ENCODE data around the gene HAX1.

Gene HAX1

GRCh38 chr1:154306151-154306550 lies 33.7 kb downstream of the HAX1 start:
- TF ChIP-seq CEBPB (IDR thresholded peaks at IDR 0.05) (no peak), TEAD4 (IDR thresholded peaks at IDR 0.05) (no peak), MAX (IDR thresholded peaks at IDR 0.05) (no peak), REST (IDR thresholded peaks at IDR 0.05; ENCODE audit: low read depth) (no peak), ZBTB7A (IDR thresholded peaks at IDR 0.05; ENCODE audit: low read depth) (no peak), EGR1 (IDR thresholded peaks at IDR 0.05) (no peak), FOXM1 (IDR thresholded peaks at IDR 0.05; ENCODE audit: borderline replicate concordance, low read depth) (no peak), RAD21 (IDR thresholded peaks at IDR 0.05; ENCODE audit: low read depth) (no peak), USF1 (IDR thresholded peaks at IDR 0.05) (no peak), YY1 (IDR thresholded peaks at IDR 0.05; ENCODE audit: low read depth) (no peak), NFIC (IDR thresholded peaks at IDR 0.05) (no peak), EP300 (IDR thresholded peaks at IDR 0.05; ENCODE audit: borderline replicate concordance) (no peak)

GRCh38 chr1:154313066-154313356 lies 40.6 kb downstream of the HAX1 start:
- TF ChIP-seq YY1 (IDR thresholded peaks at IDR 0.05; ENCODE audit: low read depth) (no peak), FOXM1 (IDR thresholded peaks at IDR 0.05; ENCODE audit: borderline replicate concordance, low read depth) (no peak), RAD21 (IDR thresholded peaks at IDR 0.05; ENCODE audit: low read depth) (no peak)

GRCh38 chr1:154316704-154317103 lies 44.3 kb downstream of the HAX1 start:
- TF ChIP-seq YY1 (IDR thresholded peaks at IDR 0.05; ENCODE audit: low read depth), result no peak
- no peak for TF ChIP-seq REST (IDR thresholded peaks at IDR 0.05; ENCODE audit: low read depth)
- TF ChIP-seq ZBTB7A (IDR thresholded peaks at IDR 0.05; ENCODE audit: low read depth), result no peak
- no peak for TF ChIP-seq TCF12 (IDR thresholded peaks at IDR 0.05; ENCODE audit: low read depth)
- TF ChIP-seq USF1 (IDR thresholded peaks at IDR 0.05), result no peak
- TF ChIP-seq EP300 (IDR thresholded peaks at IDR 0.05; ENCODE audit: borderline replicate concordance), result no peak

GRCh38 chr1:154318386-154318785 lies 46.0 kb downstream of the HAX1 start:
- TF ChIP-seq TEAD4 (IDR thresholded peaks at IDR 0.05) (no peak), MAX (IDR thresholded peaks at IDR 0.05) (no peak), YY1 (IDR thresholded peaks at IDR 0.05; ENCODE audit: low read depth) (no peak), CEBPB (IDR thresholded peaks at IDR 0.05) (no peak), REST (IDR thresholded peaks at IDR 0.05; ENCODE audit: low read depth) (no peak), FOXM1 (IDR thresholded peaks at IDR 0.05; ENCODE audit: borderline replicate concordance, low read depth) (no peak)

GRCh38 chr1:154320882-154321608 lies 48.6 kb downstream of the HAX1 start, which contains the start of gene AQP10:
Gene AQP10, plus strand, starts transcription at chr1:154321093. Its CDS starts 63 bp downstream, at chr1:154321156.
- TF ChIP-seq EP300 (IDR thresholded peaks at IDR 0.05; ENCODE audit: borderline replicate concordance), result no peak
- TF ChIP-seq MAX (IDR thresholded peaks at IDR 0.05), result no peak
- TF ChIP-seq NFIC (IDR thresholded peaks at IDR 0.05), result no peak
- TF ChIP-seq RAD21 (IDR thresholded peaks at IDR 0.05; ENCODE audit: low read depth), result no peak
- TF ChIP-seq EGR1 (IDR thresholded peaks at IDR 0.05), result no peak
- TF ChIP-seq USF1 (IDR thresholded peaks at IDR 0.05), result no peak
- no peak for TF ChIP-seq FOXM1 (IDR thresholded peaks at IDR 0.05; ENCODE audit: borderline replicate concordance, low read depth)
- no peak for TF ChIP-seq TAF1 (IDR thresholded peaks at IDR 0.05; ENCODE audit: low read depth)
- no peak for TF ChIP-seq TEAD4 (IDR thresholded peaks at IDR 0.05)
- no peak for TF ChIP-seq YY1 (IDR thresholded peaks at IDR 0.05; ENCODE audit: low read depth)
- no peak for TF ChIP-seq CEBPB (IDR thresholded peaks at IDR 0.05)
- no peak for TF ChIP-seq ZBTB7A (IDR thresholded peaks at IDR 0.05; ENCODE audit: low read depth)
- no peak for TF ChIP-seq CREB1 (IDR thresholded peaks at IDR 0.05; ENCODE audit: low read depth)
- TF ChIP-seq REST (IDR thresholded peaks at IDR 0.05; ENCODE audit: low read depth), result no peak
- TF ChIP-seq TCF12 (IDR thresholded peaks at IDR 0.05; ENCODE audit: low read depth), result no peak

All from Ishikawa (cell line).